ENCODE data around the gene SELENON. TPM values are rescaled to one million over a fixed set of nuclear protein-coding genes. Genes with fewer than 3 reads are reported as not detected.

Gene SELENON
- total RNA-seq, 1 experiment from 2014 or later = 90.9 TPM

DNA sequence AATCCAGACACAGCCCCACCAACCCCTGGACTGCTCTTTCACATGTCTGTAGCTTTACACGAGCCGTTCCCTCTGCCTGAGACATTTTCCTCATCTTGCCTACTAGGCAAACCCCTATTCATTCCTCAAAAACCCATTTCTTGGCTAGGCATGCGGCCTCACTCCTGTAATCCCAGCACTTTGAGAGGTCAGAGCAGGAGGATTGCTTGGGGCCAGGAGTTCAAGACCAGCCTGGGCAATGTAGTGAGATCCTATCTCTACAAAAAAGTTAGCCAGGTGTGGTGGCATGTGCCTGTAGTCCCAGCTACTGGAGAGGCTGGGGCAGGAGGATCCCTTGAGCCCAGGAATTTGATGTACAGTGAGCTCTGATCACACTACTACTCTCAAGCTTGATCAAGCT is 64.4 kb downstream of the SELENON start:
- Mint-ChIP-seq H3K9me3 (no peaks in the 10 kb centered on the region), H3K27ac (peak overlapping the region in 1 of 3 experiments; percentile 87; a peak in 3 of 7 replicates), H3K4me1 (peaks cover 18 to 23% of the 10 kb centered on the region in 2 experiments), H3K36me3 (ENCODE audit: insufficient read depth in 1 of 3, low read depth in 3 of 3) (peaks cover 0 to 13% (median 12%) of the 10 kb centered on the region in 3 experiments; a peak in 4 of 7 replicates), H3K4me3 (no peak overlapping the region), H3K27me3 (ENCODE audit: low read depth) (no peaks in the 10 kb centered on the region)
- H3T11ph ChIP-seq (ENCODE audit: low read length) = no peak overlapping the region
- no peak overlapping the region for H4K8ac ChIP-seq (replicated peaks; ENCODE audit: insufficient read length, low read depth, low read length)
- H4K20me1 ChIP-seq (ENCODE audit: control insufficient read depth, insufficient read depth, insufficient read length) = no peaks in the 10 kb centered on the region
- H2BK120ac ChIP-seq (ENCODE audit: low read depth, low read length, poor library complexity, severe bottlenecking) = no peak overlapping the region
- H3K56ac ChIP-seq (ENCODE audit: insufficient read length, low read depth, low read length) = no peak overlapping the region
- no peak overlapping the region for H2AK5ac ChIP-seq (ENCODE audit: insufficient read length, low read length)
- no peak overlapping the region for H3K9ac ChIP-seq (ENCODE audit: extremely low read depth, insufficient read length, low read length)
- no peak overlapping the region for H3K4ac ChIP-seq (ENCODE audit: low read depth, low read length)
- H3K23ac ChIP-seq (ENCODE audit: insufficient read length, low read depth, low read length) = no peak overlapping the region
- H2BK20ac ChIP-seq (ENCODE audit: low read depth, low read length, poor library complexity, severe bottlenecking) = no peak overlapping the region
- H3K18ac ChIP-seq (ENCODE audit: insufficient read length, low read depth, low read length) = no peak overlapping the region
- H3K23me2 ChIP-seq (ENCODE audit: insufficient read length, low read depth, low read length, poor library complexity, severe bottlenecking) = peaks cover 5% of the 10 kb centered on the region
- no CpG with 5 or more reads among the region's 3 CpGs for WGBS (ENCODE audit: extremely low coverage, insufficient read length, low lambda C conversion rate)
- H2AFZ ChIP-seq (ENCODE audit: low read length) = no peak overlapping the region
- no peak overlapping the region for H4K91ac ChIP-seq (ENCODE audit: insufficient read length, low read depth, low read length)
- TF ChIP-seq, protein P1, sequence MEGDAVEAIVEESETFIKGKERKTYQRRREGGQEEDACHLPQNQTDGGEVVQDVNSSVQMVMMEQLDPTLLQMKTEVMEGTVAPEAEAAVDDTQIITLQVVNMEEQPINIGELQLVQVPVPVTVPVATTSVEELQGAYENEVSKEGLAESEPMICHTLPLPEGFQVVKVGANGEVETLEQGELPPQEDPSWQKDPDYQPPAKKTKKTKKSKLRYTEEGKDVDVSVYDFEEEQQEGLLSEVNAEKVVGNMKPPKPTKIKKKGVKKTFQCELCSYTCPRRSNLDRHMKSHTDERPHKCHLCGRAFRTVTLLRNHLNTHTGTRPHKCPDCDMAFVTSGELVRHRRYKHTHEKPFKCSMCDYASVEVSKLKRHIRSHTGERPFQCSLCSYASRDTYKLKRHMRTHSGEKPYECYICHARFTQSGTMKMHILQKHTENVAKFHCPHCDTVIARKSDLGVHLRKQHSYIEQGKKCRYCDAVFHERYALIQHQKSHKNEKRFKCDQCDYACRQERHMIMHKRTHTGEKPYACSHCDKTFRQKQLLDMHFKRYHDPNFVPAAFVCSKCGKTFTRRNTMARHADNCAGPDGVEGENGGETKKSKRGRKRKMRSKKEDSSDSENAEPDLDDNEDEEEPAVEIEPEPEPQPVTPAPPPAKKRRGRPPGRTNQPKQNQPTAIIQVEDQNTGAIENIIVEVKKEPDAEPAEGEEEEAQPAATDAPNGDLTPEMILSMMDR (conservative IDR thresholded peaks at IDR 0.05) = no peak
- H2BK5ac ChIP-seq (ENCODE audit: insufficient read length, low read length) = no peak overlapping the region
- H3K4me1 ChIP-seq (ENCODE audit: insufficient read depth, low read length) = peaks cover 2% of the 10 kb centered on the region; the same call in 1 of the 2 replicates
- H2BK15ac ChIP-seq (ENCODE audit: low read depth, low read length) = no peak overlapping the region
- no peak overlapping the region for H3K4me2 ChIP-seq (ENCODE audit: insufficient read depth, insufficient read length, low read length)
- no peak overlapping the region for H2BK12ac ChIP-seq (ENCODE audit: insufficient read length, low read depth, low read length)
- no peak overlapping the region; the same call in 1 of the 2 replicates for H3K14ac ChIP-seq (ENCODE audit: insufficient read depth, low read length)
- no peak overlapping the region for H4K5ac ChIP-seq (ENCODE audit: insufficient read length, low read depth, low read length)
- H3K79me1 ChIP-seq (ENCODE audit: insufficient read depth, low read depth, low read length, poor library complexity, severe bottlenecking) = no peaks in the 10 kb centered on the region
- no peaks in the 10 kb centered on the region for H3K27me3 ChIP-seq (ENCODE audit: insufficient read depth, low read length)
- no peak overlapping the region for H3K27ac ChIP-seq (ENCODE audit: insufficient read length, low read depth, low read length)
- no peaks in the 10 kb centered on the region for H3K79me2 ChIP-seq (ENCODE audit: insufficient read depth, low read length)
- no peak for DNase-seq
- no peaks in the 10 kb centered on the region for H3K9me3 ChIP-seq (ENCODE audit: control insufficient read depth, low read depth, low read length)

Measured in H9 (cell line).